A549 (cell line): ENCODE results near the gene COL4A5. TPM values are rescaled to one million over a fixed set of nuclear protein-coding genes. Genes with fewer than 3 reads are reported as not detected.

ENCODE experiments used
- ATAC-seq, 2 experiments: fragments of 200-7000 bp in 1 of 2; fragments of >200 bp in 1 of 2; cut with Nextera tagmentation in 1 of 2; cut with Tn5 transposase in 1 of 2; 3 replicates each; pipeline versions ENCODE4 v1.8.0 to v1.9.1; 2018 to 2020; ENCODE audit warnings: mild to moderate bottlenecking in 1 of 2, moderate library complexity in 1 of 2
- CTCF ChIA-PET: fragments of 300-600 bp; sonication (Branson Sonifier 250); formaldehyde crosslinking; extraction: SDS; loops from one replicate; lab custom pipeline; 2021; ENCODE audit warnings: antibody characterized with exemption, inconsistent platforms; lab: Yijun Ruan, JAX
- POLR2A ChIA-PET: fragments of 350-600 bp; formaldehyde crosslinking; extraction: SDS; loops from one replicate; lab custom pipeline; 2021; ENCODE audit warnings: antibody characterized with exemption, inconsistent platforms; lab: Yijun Ruan, JAX
- DNase-seq, 2 experiments: peaks; one replicate each; pipeline versions ENCODE4 v3.0.0 to v3.0.0-alpha.2; 2011 to 2016; ENCODE audit warnings: low read depth in 1 of 2, low spot score in 1 of 2
- FAIRE-seq: peaks from 2 replicates; lab custom pipeline; 2011; peaks lifted over from hg19 to GRCh38; lab: Jason Lieb, UNC
- H3K27ac ChIP-seq, 2 experiments: fragments of >200 bp; sonication (Bioruptor Twin); formaldehyde crosslinking; 3 replicates each; pipeline ENCODE4 v1.5.1; 2016 to 2017
- H3K4me1 ChIP-seq: fragments of >200 bp; sonication (Bioruptor Twin); formaldehyde crosslinking; 3 replicates; pipeline ENCODE4 v1.6.1; 2016
- H3K4me2 ChIP-seq: fragments of >200 bp; sonication (Bioruptor Twin); formaldehyde crosslinking; 3 replicates; pipeline ENCODE4 v1.6.1; 2016
- H3K4me3 ChIP-seq: fragments of >200 bp; sonication (Bioruptor Twin); formaldehyde crosslinking; 3 replicates; pipeline ENCODE4 v1.5.1; 2016
- H3K9me3 ChIP-seq: fragments of >200 bp; sonication (Bioruptor Twin); formaldehyde crosslinking; 3 replicates; pipeline ENCODE4 v1.6.1; 2016
- CBX2 ChIP-seq: fragments of 200-600 bp; sonication (generic); IDR thresholded peaks from 2 replicates; pipeline ENCODE4 v1.6.1; 2016; ENCODE audit warnings: low read depth, mild to moderate bottlenecking, borderline replicate concordance
- CTCF ChIP-seq: fragments of >200 bp; sonication (Bioruptor Twin); formaldehyde crosslinking; IDR thresholded peaks from 3 replicates; pipeline ENCODE4 v1.5.1; 2016
- EHF ChIP-seq: fragments of 250-450 bp; sonication (Bioruptor Pico); IDR thresholded peaks from 2 replicates; pipeline ENCODE4 v1.5.0; 2020; ENCODE audit warnings: mild to moderate bottlenecking
- FOSB ChIP-seq: fragments of 250-450 bp; sonication (Bioruptor Pico); IDR thresholded peaks from 2 replicates; pipeline ENCODE4 v1.5.0; 2020; ENCODE audit warnings: mild to moderate bottlenecking, moderate library complexity
- HOXB13 ChIP-seq: fragments of 250-450 bp; sonication (Bioruptor Pico); IDR thresholded peaks from 2 replicates; pipeline ENCODE4 v1.5.0; 2020; ENCODE audit warnings: low read depth, mild to moderate bottlenecking, moderate library complexity
- MAFK ChIP-seq: fragments of 450-650 bp; IDR thresholded peaks from 2 replicates; pipeline ENCODE4 v1.6.1; 2014; ENCODE audit not compliant: partially characterized antibody
- NPAS2 ChIP-seq: fragments of 250-450 bp; sonication (Bioruptor Pico); IDR thresholded peaks from 2 replicates; pipeline ENCODE4 v1.8.0; 2022; ENCODE audit warnings: mild to moderate bottlenecking, moderate library complexity, borderline replicate concordance
- POLR2AphosphoS2 ChIP-seq: conservative IDR thresholded peaks from 2 replicates; pipeline ENCODE4 v1.6.1; 2012; ENCODE audit warnings: low read length, improper control_type of control experiment, inconsistent platforms
- RAD21 ChIP-seq, 2 experiments: fragments of >200 bp in 1 of 2; sonication (Bioruptor Twin) in 1 of 2; formaldehyde crosslinking in 1 of 2; IDR thresholded peaks in 1 of 2; conservative IDR thresholded peaks in 1 of 2; 2 replicates in 1 of 2; 3 replicates in 1 of 2; pipeline ENCODE4 v1.6.1; 2012 to 2018; ENCODE audit warnings: inconsistent platforms in 1 of 2
- RFX5 ChIP-seq: fragments of 450-650 bp; IDR thresholded peaks from 2 replicates; pipeline ENCODE4 v1.7.1; 2014; ENCODE audit warnings: antibody characterized with exemption, mild to moderate bottlenecking, moderate library complexity
- RNF2 ChIP-seq: fragments of 200-600 bp; sonication (generic); IDR thresholded peaks from 2 replicates; pipeline ENCODE4 v1.6.1; 2016; ENCODE audit warnings: low read depth, mild to moderate bottlenecking, antibody characterized with exemption, moderate library complexity, borderline replicate concordance
- SMC3 ChIP-seq: fragments of >200 bp; sonication (Bioruptor Twin); formaldehyde crosslinking; IDR thresholded peaks from 3 replicates; pipeline ENCODE4 v1.6.1; 2018; ENCODE audit warnings: inconsistent platforms
- USF2 ChIP-seq: fragments of 450-650 bp; IDR thresholded peaks from 2 replicates; pipeline ENCODE4 v1.6.1; 2014; ENCODE audit warnings: antibody characterized with exemption
- WGBS: methylation state at CpG from one replicate; pipeline ENCODE4 v1.1.6; 2017; ENCODE audit errors: missing lambda C conversion rate; 5-methylcytosine and 5-hydroxymethylcytosine counted together
- polyA plus RNA-seq, 4 experiments: library from polyadenylated mRNA; depleted of rRNA in 3 of 4; stranded (reverse); fragments of >200 nt; fragmentation: RNase III in 1 of 4; extraction: RNeasy Plus Mini Kit Qiagen cat#74134 plus additional on column Dnase treatment in 1 of 4; gene quantifications; 2 replicates in 3 of 4; 3 replicates in 1 of 4; pipeline ENCODE4 v1.2.3, GENCODE V29; 2011 to 2017

The COL4A5 gene
- polyA plus RNA-seq, 2 of the 4 experiments (the other 2 are of a cell fraction), result 17.5 to 48.6 TPM

GRCh38 chrX:108735091-108735678 is 295.5 kb downstream of the COL4A5 start:
- peak overlapping the region; percentile 92 for H3K4me2 ChIP-seq
- H3K27ac ChIP-seq, result no peak overlapping the region

GRCh38 chrX:108735679-108736508 is 296.3 kb downstream of the COL4A5 start:
- no peak overlapping the region for H3K27ac ChIP-seq
- CTCF ChIA-PET, result interaction anchor here (0.5 to 1.9 kb wide), 2 partner anchors 10 to 32 kb away, joined by 3 to 5 read pairs; no protein-coding TSS in a partner anchor

More at GRCh38 chrX:108735091-108735678, 295.5 kb downstream of the COL4A5 start:
- ATAC-seq (peak; percentile 71 to 76), FAIRE-seq (no peak)
- CTCF ChIA-PET, result interaction anchor here (0.5 to 1.9 kb wide), 4 partner anchors 9 to 36 kb away, joined by 3 to 5 read pairs (median 4); no protein-coding TSS in a partner anchor
- Histone ChIP-seq H3K4me1 (peaks cover 6% of the 10 kb centered on the region; the same call in 1 of the 3 replicates), H3K9me3 (no peaks in the 10 kb centered on the region; the same call in 2 of the 3 replicates), H3K4me3 (peak overlapping the region; percentile 47)
- POLR2A ChIA-PET, result no interaction called here
- TF ChIP-seq RFX5 (no peak), CBX2 (no peak), NPAS2 (CRISPR knock-in tag) (no peak), SMC3 (no peak), CTCF (0 out of 3 replicates have a peak, but pooled peaks have one; percentile 14), POLR2AphosphoS2 (no peak), FOSB (CRISPR knock-in tag) (no peak), RAD21 (conservative IDR thresholded peaks at IDR 0.05 in 1 of 2, IDR thresholded peaks at IDR 0.05 in 1 of 2) (peak in 1 of 2 experiments; percentile 27; a peak in 1 of 5 replicates)
- TF ChIP-seq, all 56 proteins: peak for 2
- no CpG with 5 or more reads among the region's 36 CpGs for WGBS
- peak; percentile 42 to 49 for DNase-seq

GRCh38 chrX:108736509-108737479 is 297.2 kb downstream of the COL4A5 start, which contains the start of gene IRS4:
TSS of gene IRS4 (minus strand) at chrX:108736563.
- peak within 1 kb of the TSS; percentile 47 for H3K4me3 ChIP-seq
- H3K4me1 ChIP-seq, result peaks cover 6% of the 10 kb centered on the region; the same call in 1 of the 3 replicates
- POLR2A ChIA-PET, result no interaction called here
- ATAC-seq (peak; percentile 64 to 78), DNase-seq (peak in 1 of 2 experiments; percentile 28), FAIRE-seq (no peak)
- H3K4me2 ChIP-seq, result peak within 1 kb of the TSS; percentile 92
- 7% methylated on average over 23 of the region's 62 CpGs for WGBS
- CTCF ChIA-PET, result interaction anchor here (1.9 kb wide), 1 partner anchor 10 kb away, joined by 5 read pairs; no protein-coding TSS in a partner anchor
- no peaks in the 10 kb centered on the region; the same call in 2 of the 3 replicates for H3K9me3 ChIP-seq
- TF ChIP-seq EHF (CRISPR knock-in tag), result no peak
- no peak for TF ChIP-seq POLR2AphosphoS2
- 0 out of 2 replicates have a peak, but pooled peaks have one; percentile 29 for TF ChIP-seq USF2
- no peak for TF ChIP-seq MAFK
- no peak within 1 kb of the TSS for H3K27ac ChIP-seq

More at GRCh38 chrX:108735679-108736508, 296.3 kb downstream of the COL4A5 start:
- ATAC-seq, result peak; percentile 62 to 63; a peak in 5 of 6 replicates
- WGBS, result 4% methylated on average over 18 of the region's 82 CpGs
- H3K4me1 ChIP-seq, result peaks cover 6% of the 10 kb centered on the region; the same call in 1 of the 3 replicates
- TF ChIP-seq RNF2, result 0 out of 2 replicates have a peak, but pooled peaks have one; percentile 46
- TF ChIP-seq HOXB13 (CRISPR knock-in tag), result no peak
- H3K4me3 ChIP-seq, result peak overlapping the region; percentile 47
- H3K9me3 ChIP-seq, result no peaks in the 10 kb centered on the region; the same call in 2 of the 3 replicates
- FAIRE-seq, result no peak
- POLR2A ChIA-PET, result no interaction called here
- peak overlapping the region; percentile 92 for H3K4me2 ChIP-seq
- peak in 1 of 2 experiments; percentile 10 for DNase-seq
